Cortex of kidney (tissue), 1 donor: ENCODE data around the gene GCH1.
"Not testable (repeated sequence)": the region's sequence is repeated elsewhere in the genome, so short reads cannot be mapped to it uniquely, and the experiment has no call there.

Experiments
- DNase-seq: peaks from one replicate; lab custom pipeline; 2025; lab: John Stamatoyannopoulos, UW

Gene GCH1

DNA sequence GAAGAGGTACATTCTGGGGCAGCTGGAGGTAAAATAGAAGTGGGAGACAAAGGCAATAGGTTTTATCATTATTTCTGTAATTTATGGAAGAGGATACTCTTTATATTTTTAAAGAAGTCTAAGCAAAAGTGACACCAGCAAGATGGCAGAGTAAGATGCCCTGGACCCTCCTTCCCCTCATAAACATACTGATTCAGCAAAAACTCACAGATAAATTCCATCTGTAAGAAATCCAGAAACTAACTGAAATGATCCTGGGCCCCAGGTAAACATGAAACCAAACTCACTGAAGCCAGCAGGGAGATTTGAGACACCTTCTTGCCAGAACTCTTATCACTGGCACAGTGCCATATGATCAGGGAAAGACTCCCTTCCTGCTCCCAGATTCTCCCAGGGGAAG lies 79.9 kb downstream of the GCH1 start:
- no peak for DNase-seq

DNA sequence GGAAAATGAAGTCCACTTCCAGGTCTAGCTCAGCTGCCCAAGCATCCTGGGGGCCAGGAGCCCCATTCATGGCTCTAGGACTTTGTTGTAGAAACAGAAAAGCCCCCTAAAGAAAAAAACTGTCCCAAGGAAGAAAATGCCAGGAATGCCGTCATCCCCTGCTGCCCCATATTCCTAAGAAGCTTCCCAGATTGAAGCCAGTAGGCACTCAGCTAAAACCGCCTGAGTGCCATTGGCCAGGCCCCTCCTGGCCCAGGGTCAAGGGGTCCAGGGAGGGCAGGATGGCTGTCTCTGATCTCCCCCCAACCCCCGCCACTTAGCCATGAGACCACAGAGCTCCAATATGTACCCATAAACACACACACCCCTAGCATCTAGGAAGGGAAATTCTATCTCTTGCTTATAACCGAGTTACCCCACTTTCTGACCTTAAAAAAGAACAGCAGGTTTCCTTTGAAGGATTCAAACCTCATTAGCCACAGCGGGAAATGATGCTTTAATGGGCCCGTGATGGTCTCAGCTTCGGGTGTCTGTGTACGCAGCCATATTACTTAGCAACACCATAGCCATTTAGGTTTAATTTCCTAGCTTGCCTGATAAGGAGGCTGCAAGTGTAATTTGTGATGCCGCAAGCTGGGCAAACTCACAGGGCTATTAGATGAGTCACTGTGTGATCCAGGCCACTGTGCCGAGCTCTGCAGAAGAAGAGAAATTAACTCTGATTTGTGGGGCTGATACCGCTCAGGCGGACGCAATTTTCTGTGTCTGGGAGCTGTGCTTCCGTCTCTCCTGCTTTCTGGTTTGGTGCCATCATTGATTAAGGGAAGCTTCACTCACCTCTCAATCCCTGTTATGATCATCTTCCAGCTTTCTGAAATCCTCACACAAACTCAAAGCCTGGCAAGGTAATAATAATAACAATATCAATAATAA lies 84.2 kb downstream of the GCH1 start:
- DNase-seq: no peak

DNA sequence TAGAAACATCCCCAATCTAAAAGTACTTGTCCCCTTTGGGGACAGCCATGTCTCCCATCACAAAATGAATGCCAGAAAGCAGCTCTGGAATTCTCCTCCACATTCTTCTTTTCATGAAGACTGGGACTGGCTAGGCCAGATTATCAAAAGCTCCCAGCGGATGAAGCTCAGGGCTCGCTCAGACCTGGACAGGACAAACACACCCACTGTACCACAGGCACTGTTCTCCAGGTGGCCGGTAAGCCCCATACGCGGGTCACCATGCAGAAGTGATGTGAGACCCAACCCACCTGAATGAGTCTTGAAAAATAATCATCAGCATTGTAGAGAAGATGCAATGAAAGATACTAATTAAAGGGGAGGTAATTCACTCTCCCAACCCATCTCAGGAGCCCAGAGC lies 85.1 kb downstream of the GCH1 start:
- no peak for DNase-seq

DNA sequence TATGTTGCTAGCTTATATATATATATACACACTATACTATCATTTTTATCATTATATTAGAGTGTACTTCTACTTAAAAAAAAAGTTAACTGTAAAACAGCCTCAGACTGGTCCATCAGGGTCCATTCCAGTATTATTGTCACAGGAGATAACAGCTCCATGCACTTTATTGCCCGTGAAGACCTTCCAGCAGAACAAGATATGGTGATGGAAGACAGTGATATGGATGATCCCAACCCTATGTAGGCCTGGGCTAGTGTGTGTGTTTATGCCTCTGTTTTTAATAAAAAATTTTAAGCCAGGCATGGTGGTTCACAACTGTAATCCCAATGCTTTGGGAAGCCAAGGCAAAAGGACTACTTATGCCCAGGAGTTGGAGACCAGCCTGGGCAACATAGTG lies 86.2 kb downstream of the GCH1 start:
- no peak for DNase-seq

DNA sequence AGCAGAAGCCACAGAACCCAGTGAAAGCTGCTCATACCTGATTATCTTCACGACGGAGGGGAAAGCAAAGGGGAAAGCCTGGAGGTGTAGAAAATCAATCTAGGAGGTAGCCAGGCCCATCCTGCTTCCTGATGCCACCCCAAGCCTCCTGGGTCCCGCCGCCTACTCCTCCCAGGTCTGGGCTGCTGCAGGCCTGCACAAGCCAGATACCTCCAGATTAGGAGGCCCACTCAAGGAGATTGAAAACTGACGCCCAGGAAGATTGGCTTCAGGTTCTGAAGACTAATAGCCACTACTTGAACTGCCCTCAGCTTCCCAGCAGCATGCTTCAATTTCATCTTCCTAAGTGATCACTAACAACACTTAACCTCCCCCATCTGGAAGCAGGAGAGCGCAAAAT lies 87.1 kb downstream of the GCH1 start:
- no peak for DNase-seq

DNA sequence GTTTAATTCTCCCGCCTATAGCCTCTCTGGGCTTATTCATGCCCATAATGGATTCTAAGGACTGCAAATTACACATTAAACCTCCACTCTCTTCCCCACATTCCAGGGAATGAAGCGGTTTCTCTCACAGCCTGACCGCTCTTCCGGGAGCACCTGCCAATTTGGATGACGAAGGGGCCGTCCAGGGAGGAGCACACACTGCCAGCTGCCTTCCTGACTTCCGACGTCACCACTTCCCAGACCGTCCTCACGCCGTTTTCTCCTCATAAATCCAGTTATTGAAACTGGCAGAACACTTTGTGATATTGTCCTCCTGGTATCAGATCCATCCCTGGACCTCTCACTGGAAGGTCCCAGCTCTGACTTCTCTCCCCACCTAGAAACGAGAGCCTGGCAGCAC lies 87.6 kb downstream of the GCH1 start:
- no peak for DNase-seq

DNA sequence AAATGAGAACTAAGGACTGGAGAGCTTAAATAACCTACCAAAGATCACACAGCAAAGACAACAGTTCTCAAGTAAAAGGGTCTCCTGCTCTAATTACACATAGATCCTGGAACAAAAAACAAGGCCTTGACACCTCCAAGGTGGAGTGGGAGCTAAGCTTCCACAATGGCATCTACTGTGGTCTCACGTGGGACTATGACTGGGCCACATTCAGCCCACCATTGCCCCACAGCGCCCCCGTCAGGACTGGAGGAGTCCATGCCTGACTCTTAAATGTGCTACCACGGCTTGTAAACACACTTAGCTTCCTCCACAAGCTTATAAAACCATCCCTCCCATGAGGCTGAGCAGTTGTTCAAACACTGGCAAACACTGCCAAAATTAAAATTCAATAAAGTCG lies 88.5 kb downstream of the GCH1 start:
- DNase-seq: no peak

DNA sequence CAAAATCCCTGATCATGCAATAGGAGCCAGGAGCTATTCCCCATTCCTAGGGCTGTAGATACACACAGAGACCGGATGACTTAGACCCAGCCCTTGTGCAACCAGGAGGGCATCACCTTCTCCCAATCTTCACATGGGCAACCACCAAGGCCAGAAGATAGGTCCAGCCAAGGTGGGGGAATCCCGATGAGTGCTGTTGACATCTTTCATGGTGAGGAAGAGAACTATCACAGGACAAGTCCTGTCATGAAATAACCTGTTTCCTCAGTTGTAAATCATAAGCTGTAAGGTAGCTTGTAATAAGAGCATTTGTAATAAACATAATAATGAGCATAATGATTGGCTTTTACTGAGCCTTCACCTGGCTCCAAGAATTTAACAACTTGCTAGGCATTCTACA lies 89.5 kb downstream of the GCH1 start:
- DNase-seq: no peak

DNA sequence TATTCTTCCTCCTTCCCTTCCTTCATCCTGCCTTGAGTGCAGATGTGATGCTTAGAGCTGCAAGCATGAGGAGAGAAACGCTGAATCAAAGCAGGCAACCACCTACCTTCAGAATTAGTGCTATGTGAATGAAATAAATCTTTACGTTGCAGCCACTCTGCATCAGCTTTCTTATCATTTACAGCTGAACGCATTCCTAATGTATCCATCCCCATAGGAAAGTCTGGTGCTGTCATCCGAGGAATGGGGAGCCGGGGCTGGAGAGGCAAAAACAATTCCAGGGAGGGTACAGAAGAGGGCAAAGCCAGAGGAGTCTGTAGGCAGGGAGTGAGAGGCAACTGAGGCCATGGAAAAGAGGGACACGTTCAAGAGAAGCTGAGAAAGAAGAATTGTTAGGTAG lies 90.0 kb downstream of the GCH1 start:
- DNase-seq: no peak

DNA sequence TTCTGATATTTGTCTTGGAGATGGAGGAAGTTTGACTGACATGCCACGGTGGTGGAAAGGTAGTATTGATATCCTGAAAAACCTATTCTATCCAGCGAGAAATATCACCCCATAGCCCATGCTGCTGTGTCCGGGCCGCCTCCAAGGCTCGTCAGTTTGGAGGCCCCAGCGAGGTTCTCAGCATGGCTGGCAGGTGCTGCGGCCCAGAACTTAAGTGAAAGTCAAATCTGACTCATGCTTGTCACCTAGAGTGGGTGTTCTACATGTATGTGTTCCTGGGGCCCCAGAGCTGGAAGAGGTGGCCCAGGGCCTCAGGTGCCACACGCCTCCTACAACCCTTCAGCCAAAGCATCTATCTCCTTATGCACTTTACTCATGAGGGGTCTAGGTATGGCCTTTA lies 92.9 kb downstream of the GCH1 start:
- no peak for DNase-seq

DNA sequence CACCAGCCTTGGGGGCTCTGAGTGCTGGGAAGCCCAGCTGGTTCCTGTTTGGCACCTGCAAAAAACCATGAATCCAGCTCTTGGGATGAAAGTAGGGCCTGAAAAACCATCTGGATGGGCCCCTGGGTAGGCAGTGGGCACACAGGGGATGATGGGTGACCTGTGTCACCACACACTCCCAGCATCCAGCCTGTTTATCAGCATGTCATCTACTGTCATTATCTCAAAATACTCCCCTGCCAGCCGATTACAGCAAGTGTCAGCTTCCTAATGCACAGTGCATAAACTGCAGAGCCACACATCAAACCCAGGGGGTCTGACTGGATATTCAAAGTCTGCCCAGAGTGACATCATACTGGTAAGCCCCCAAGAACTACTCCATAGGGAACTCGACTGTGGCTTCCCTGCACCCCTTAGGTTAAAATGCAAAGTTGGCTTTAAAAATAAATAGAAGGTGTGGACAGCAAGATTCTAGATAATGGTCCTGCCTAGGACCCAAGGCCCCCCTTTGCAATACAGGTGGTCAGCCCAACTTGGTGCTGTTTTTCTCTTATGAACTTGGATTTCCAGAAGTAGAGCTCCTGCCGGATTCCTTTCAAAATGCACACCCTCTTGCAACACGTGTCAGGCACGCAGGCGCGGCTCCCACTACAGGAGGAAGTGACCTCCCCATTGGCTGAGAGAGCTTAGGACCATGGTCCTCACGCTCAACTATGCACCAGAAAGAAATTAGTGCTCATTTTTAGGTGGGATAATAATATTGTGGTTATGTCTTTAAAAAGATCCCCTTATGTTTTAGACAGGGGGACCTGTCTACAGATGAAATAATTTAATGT lies 94.1 kb downstream of the GCH1 start:
- no peak for DNase-seq

DNA sequence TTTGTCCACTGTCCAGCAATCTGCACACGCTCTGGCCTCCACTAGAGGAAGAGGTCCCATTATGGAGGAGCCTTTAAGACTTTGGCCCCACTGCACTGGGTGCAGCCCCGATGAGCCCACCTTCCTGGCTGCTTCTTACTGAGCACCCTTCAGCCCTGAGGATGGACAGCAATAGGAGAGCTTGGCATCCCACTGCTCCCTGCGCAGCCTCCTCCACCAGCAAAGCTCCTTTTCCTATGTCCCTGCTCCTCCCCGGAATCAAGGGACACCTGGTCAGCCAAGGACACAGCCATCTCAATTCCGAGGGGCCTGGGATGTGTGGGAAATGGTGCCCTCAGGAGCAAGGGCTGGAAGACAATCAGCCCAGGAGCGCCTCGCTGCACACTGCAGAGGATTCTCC lies 94.7 kb downstream of the GCH1 start:
- no peak for DNase-seq

DNA sequence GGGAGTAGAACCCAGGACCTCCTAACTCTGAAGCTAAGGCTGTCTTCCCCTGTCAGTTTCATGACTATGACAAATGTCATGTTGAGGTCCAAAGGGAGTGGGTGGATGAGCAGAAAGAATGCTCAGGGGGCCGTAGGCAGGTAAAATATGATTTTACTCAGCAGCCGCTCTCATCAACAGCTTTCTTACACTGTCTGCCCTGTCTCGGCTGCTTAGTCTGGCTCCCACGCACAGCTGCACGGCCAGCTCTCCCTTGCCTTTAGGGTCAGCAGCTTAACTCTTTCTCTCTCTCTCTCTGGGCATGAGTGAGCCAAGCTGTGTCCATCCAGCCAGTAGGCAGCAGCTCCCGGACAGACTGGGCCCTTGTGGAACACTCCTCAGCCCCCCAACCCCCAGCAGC lies 95.2 kb downstream of the GCH1 start:
- DNase-seq: no peak

DNA sequence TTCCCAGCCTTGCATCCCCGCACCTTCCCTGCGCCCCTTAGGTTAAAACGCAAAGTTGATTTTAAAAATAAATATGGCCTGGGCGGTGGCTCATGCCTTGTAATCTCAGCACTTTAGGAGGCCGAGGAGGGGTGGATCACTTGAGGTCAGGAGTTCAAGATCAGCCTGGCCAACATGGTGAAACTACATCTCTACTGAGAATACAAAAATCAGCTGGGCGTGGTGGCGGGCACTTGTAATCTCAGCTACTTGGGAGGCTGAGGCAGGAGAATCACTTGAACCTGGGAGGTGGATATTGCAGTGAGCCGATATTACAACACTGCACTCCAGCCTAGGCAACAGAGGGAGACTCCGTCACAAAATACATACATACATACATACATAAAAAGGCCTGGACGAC lies 96.0 kb downstream of the GCH1 start:
- DNase-seq: no peak

DNA sequence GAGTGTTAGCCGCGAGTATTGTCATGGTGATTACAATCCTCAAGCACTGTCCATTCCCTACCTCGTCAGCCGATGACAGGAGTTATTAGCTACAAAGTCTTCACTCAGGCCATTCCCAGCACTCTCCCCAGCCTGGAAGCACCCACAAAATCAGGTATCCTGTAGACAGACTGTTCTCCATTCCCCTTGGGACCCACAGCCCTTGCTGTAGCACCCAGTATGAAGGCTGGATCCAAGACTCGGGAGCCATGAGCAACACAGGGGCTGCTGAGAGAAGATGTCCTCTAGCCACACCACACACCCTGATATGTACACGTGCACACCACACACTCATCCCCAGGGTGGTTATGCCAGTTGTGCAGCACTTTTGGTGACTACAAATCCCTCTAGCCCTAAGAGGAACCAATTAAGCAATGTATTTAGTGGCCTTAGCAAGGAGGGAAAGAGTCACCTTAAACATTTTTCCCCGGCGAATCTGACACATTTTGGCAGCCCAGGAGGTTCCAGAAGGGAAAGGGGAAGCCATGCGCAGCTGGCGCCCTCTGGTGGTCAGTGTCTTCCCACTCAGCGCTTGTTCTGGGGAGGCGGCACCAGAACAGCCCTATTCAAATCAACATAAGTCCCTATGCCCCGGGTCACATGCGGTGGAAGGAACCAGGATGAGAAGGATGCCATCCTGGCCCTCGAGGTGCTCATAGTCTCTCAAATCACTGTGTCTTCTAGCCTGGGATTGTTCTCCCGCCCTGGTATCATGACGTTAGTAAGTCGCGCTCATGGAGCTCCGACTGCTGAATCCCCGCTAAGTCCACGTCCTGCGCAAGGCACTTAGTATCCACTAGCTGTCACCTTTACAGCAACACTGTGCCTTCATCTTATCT lies 96.9 kb downstream of the GCH1 start:
- DNase-seq: no peak

DNA sequence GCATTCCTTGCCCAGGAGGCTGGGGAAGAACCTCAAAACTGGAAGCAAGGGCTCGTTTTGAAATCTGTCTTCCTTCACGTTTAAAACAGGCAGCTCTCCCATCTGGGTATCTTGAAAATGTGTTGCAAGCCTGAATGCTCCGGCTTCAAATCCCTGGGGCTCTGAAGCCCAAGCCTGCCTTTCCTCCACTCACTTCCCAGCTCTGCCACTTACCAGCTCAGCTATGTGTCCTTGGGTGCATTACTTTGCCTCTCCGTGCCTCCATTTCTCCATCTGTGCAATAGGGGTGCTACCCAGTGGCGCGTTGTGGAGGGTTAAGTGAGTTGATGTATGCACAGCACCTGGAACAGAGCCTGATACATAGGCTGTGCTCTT lies 97.6 kb downstream of the GCH1 start:
- DNase-seq: no peak

DNA sequence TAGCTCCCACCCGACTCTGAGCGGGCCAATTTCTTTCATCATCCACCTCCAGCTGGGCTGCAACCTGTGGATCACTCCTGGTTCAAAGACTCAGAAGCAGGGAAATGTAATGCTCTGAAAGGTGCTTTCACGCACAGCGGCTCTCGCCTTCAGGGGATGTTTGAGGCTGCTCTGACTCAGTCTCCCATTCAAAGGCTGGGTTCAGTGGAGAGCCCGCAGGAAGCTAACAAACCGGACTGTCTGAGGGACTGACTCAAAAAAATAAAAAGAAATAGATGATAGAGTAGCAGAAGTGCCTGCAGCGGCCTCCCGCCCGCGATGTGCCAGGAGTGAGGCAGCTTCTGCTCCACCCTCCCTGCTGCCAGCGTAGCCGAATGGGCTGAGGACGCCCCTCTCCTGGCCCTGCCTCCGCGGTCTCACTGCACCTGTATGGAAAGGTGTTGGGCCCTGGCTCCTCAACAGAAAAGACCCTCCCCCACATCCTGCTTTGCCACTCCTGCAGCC lies 98.0 kb downstream of the GCH1 start:
- DNase-seq: no peak

DNA sequence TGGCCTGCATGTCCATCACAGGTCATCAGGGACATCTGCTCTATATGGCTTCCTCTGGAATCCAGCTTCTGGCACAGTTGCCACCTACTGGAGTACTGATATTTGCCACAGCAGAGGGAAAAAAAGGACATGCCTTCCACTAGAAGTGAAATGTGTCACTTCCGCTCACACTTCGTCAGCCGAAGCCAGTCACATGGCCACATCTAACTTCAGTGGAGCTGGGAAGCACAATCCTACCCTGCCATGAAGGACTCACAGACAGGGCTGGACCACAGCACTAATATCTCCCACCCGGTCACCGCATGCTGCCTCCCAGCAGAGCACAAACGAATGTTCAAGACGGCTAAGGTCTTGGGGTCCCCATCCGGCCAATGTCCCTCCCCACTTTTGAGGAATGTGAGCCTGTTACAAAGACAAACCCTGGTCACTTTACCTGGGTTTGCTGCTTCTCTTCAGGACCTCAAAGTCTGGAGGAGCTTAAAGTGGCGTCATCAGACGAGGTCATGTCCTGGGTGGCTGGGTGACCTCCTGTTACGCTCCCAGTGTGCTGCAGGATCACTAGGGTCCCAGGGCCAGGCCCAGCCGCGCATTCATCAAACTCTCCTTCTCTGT lies 98.6 kb downstream of the GCH1 start:
- DNase-seq: no peak

DNA sequence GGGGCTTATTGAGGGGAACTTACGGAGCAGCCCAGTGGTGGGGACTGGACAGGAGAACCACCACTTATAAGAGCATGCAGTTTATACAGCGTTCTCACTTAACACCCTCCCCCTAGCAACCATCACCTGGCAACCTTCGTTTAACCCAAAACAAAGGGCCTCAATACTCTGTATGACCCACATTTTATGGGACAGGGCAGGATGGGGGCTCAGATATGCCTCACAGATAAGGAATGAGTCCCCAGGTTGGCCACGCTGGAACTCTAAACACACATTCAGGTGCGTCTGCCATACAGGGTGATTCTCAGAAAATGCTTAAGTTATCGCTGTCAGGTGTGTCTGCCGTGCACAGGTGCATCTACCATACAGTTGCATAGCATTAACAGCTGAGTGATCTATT lies 99.2 kb downstream of the GCH1 start:
- no peak for DNase-seq

DNA sequence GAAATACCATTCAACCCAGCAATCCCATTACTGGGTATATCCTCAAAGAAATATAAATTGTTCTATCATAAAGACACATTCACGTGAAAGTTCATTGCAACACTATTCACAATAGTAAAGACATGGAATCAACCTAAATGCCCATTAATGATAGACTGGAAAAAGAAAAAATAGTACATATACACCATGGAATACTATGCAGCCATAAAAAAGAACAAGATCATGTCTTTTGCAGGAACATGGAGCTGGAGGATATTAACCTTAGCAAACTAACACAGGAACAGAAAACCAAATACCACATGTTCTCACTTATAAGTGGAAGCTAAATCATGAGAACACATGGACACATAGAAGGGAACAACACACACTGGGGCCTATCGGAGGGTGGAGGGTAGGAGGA lies 101.1 kb downstream of the GCH1 start:
- not testable (repeated sequence) for DNase-seq

DNA sequence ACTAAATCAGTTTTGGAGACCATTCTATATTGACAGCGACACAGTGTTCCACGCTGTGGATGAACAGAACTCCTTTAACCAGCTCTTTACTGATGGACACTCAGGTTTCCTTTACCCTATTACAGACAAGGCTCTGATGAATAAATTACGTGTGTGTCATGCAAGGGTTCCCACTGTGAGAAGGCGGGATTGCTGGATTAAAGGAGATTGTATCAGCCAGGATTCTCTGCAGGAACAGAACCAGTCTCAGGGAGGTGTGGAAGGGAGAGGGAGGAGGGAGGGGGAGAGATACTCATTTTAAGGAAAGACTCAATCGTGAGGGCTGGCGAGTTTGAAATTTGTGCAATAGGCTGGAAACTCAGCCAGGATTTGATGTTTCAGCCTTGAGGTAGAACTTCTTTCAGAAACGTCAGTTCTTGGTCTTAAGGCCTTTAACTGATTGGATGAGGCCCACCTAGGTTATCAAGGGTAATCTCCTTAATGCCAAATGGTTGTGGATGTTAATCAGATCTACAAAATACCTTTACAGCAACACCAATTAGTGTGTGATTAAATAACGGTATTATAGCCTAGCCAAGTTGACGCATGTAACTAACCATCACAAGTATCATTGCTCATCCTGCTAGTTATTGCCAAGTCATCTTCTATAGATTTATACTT lies 104.0 kb downstream of the GCH1 start:
- no peak for DNase-seq
